Esophagus squamous epithelium (tissue), 4 donors: ENCODE measurements around the gene FNDC5.

Experiments used
- POLR2A ChIP-seq, 4 donors: fragments of 450-650 bp; IDR thresholded peaks; one replicate each; pipeline ENCODE4 v1.6.1; 2017; ENCODE audit warnings: antibody characterized with exemption in 4 of 4, mild to moderate bottlenecking in 4 of 4, moderate library complexity in 3 of 4
- TF ChIP-seq, protein P1 (sequence below), 6 experiments: fragments of 450-650 bp in 4 of 6; fragments of 200-600 bp in 2 of 6; sonication (generic) in 2 of 6; IDR thresholded peaks; one replicate each; pipeline ENCODE4 v1.5.1; 2016 to 2019; ENCODE audit warnings: antibody characterized with exemption in 6 of 6, mild to moderate bottlenecking in 4 of 6, moderate library complexity in 4 of 6

DNA sequence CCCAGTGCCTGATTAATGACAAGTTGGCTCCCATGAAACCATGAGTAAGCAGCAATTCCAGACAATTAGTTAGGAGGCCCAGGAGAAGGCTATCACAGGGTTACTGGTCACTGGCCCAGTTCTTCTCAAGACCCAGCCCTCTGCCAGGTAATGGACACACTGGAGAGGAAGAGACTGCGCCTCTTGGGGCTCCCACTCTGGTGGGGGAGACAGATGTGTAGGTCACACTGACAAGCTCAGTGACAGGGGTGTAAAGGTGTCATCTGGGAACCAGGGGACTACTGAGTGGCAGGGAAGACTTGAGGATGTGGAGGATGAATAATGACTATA is 20.5 kb upstream of the FNDC5 start:
- TF ChIP-seq, protein P1, sequence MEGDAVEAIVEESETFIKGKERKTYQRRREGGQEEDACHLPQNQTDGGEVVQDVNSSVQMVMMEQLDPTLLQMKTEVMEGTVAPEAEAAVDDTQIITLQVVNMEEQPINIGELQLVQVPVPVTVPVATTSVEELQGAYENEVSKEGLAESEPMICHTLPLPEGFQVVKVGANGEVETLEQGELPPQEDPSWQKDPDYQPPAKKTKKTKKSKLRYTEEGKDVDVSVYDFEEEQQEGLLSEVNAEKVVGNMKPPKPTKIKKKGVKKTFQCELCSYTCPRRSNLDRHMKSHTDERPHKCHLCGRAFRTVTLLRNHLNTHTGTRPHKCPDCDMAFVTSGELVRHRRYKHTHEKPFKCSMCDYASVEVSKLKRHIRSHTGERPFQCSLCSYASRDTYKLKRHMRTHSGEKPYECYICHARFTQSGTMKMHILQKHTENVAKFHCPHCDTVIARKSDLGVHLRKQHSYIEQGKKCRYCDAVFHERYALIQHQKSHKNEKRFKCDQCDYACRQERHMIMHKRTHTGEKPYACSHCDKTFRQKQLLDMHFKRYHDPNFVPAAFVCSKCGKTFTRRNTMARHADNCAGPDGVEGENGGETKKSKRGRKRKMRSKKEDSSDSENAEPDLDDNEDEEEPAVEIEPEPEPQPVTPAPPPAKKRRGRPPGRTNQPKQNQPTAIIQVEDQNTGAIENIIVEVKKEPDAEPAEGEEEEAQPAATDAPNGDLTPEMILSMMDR (IDR thresholded peaks at IDR 0.05) = no peak
- no peak for TF ChIP-seq POLR2A (IDR thresholded peaks at IDR 0.05)
